ENCODE measurements around the gene GUCY2C.

- TF ChIP-seq EZH2 (IDR thresholded peaks at IDR 0.05; ENCODE audit: insufficient read depth, poor library complexity, severe bottlenecking) = no peak
- no peak for TF ChIP-seq EZH2phosphoT487 (IDR thresholded peaks at IDR 0.05; ENCODE audit: insufficient read depth, low read depth)
Measured at GRCh38 chr12:14729586-14729985, 33.2 kb upstream of the GUCY2C start.

Data from GM23248 (cell line).